ENCODE measurements around the gene SARDH. TPM values are rescaled to one million over a fixed set of nuclear protein-coding genes. Genes with fewer than 3 reads are reported as not detected.

SARDH gene
- total and polyA plus RNA-seq, 2 of the 13 experiments (the other 11 are each of a cell fraction or from before 2014, with no cell fraction given), result 11.6 to 34.9 TPM

GRCh38 chr9:133759146-133759900, 21.2 kb upstream of the SARDH start:
- H3K4me2 ChIP-seq (ENCODE audit: low read depth, low read length), result no peak overlapping the region
- no peaks in the 10 kb centered on the region for H4K20me1 ChIP-seq (ENCODE audit: insufficient read depth, low read length)
- in situ Hi-C loops (cut with HindIII; ENCODE audit: extremely low pct_ligation_motif_present, low pct_unique_long_range_greater_than_20kb) (no loop called here), intact Hi-C loops (cut with micrococcal nuclease; ENCODE audit: unreplicated experiment) (no loop called here)
- no TSS peak for BruUV-seq (replicated peaks)
- DNase-seq (ENCODE audit: low spot score), result no peak
- 87% methylated on average over 32 of the region's 32 CpGs for WGBS (ENCODE audit: low lambda C conversion rate)
- no peak overlapping the region for H3K27ac ChIP-seq (ENCODE audit: extremely low read length, insufficient read depth, low read length)
- H3K9me3 ChIP-seq (ENCODE audit: low read length), result no peaks in the 10 kb centered on the region
- no peaks in the 10 kb centered on the region for H3K79me2 ChIP-seq (ENCODE audit: insufficient read depth, low read length)
- H3K4me1 ChIP-seq (ENCODE audit: insufficient read depth, low read length), result peaks cover 24% of the 10 kb centered on the region
- no peak for FAIRE-seq
- no peak overlapping the region for H2AFZ ChIP-seq (ENCODE audit: low read length)
- ChIA-PET CTCF (ENCODE audit: low intra/inter-chr PET ratio, low total read pairs) (no interaction called here), POLR2A (interaction anchor here (0.8 to 2.4 kb wide), 2 partner anchors 10 to 20 kb away, joined by 3 to 9 read pairs; partner anchors contain the start of gene SARDH)
- H3K4me3 ChIP-seq (replicated peaks in 1 of 3; ENCODE audit: insufficient read depth in 1 of 3, low read depth in 2 of 3, low read length in 3 of 3), result no peak overlapping the region
- peaks cover 0 to 18% of the 10 kb centered on the region in 2 experiments for H3K36me3 ChIP-seq (replicated peaks in 1 of 2; ENCODE audit: control insufficient read depth in 1 of 2, insufficient read depth in 2 of 2, low read length in 2 of 2)
- no peak overlapping the region for H3K9ac ChIP-seq (ENCODE audit: insufficient read depth, low read depth, low read length)
- no peaks in the 10 kb centered on the region for H3K27me3 ChIP-seq (ENCODE audit: control insufficient read depth in 1 of 2, insufficient read depth in 2 of 2, low read length in 2 of 2)
- TF ChIP-seq AGO2 (optimal IDR thresholded peaks at IDR 0.05; ENCODE audit: low read depth, low read length) (peak; percentile 4), ZNF850 (CRISPR knock-in tag; conservative IDR thresholded peaks at IDR 0.05) (no peak), RBM22 (optimal IDR thresholded peaks at IDR 0.05; ENCODE audit: low read length) (peak; percentile 67)
- ATAC-seq, result no peak

GRCh38 chr9:133758228-133758627, 20.1 kb upstream of the SARDH start:
- ATAC-seq (no peak), DNase-seq (ENCODE audit: low spot score) (no peak), FAIRE-seq (no peak)
- intact Hi-C loops (cut with micrococcal nuclease; ENCODE audit: unreplicated experiment), result no loop called here
- H3K4me3 ChIP-seq (replicated peaks in 1 of 3; ENCODE audit: insufficient read depth in 1 of 3, low read depth in 2 of 3, low read length in 3 of 3), result no peak overlapping the region
- no peak overlapping the region for H3K4me2 ChIP-seq (ENCODE audit: low read depth, low read length)
- 0 out of 5 replicates have a peak, but pooled peaks cover 0 to 8% of the 10 kb centered on the region in 2 experiments for H3K36me3 ChIP-seq (replicated peaks in 1 of 2; ENCODE audit: control insufficient read depth in 1 of 2, insufficient read depth in 2 of 2, low read length in 2 of 2)
- no peaks in the 10 kb centered on the region for H3K27me3 ChIP-seq (ENCODE audit: control insufficient read depth in 1 of 2, insufficient read depth in 2 of 2, low read length in 2 of 2)
- ChIA-PET CTCF (ENCODE audit: low intra/inter-chr PET ratio, low total read pairs) (no interaction called here), POLR2A (interaction anchor here (1.9 kb wide), 1 partner anchor 20 kb away, joined by 5 read pairs; the partner anchor contains the start of gene SARDH)
- no peak overlapping the region for H2AFZ ChIP-seq (ENCODE audit: low read length)
- 88% methylated on average over 7 of the region's 7 CpGs for WGBS (ENCODE audit: low lambda C conversion rate)
- no TSS peak for BruUV-seq (replicated peaks)
- H3K4me1 ChIP-seq (ENCODE audit: insufficient read depth, low read length), result peaks cover 35% of the 10 kb centered on the region
- in situ Hi-C loops (cut with HindIII; ENCODE audit: extremely low pct_ligation_motif_present, low pct_unique_long_range_greater_than_20kb), result no loop called here
- H3K9me3 ChIP-seq (ENCODE audit: low read length), result no peaks in the 10 kb centered on the region
- no peaks in the 10 kb centered on the region for H3K79me2 ChIP-seq (ENCODE audit: insufficient read depth, low read length)
- peak overlapping the region; percentile 26 for H3K27ac ChIP-seq (ENCODE audit: extremely low read length, insufficient read depth, low read length)
- H4K20me1 ChIP-seq (ENCODE audit: insufficient read depth, low read length), result no peaks in the 10 kb centered on the region
- H3K9ac ChIP-seq (ENCODE audit: insufficient read depth, low read depth, low read length), result no peak overlapping the region
- no peak for TF ChIP-seq ZMAT3 (CRISPR knock-in tag; conservative IDR thresholded peaks at IDR 0.05)
- no peak for TF ChIP-seq ZNF615 (CRISPR knock-in tag; IDR thresholded peaks at IDR 0.05; ENCODE audit: borderline replicate concordance)
- TF ChIP-seq, protein P1, sequence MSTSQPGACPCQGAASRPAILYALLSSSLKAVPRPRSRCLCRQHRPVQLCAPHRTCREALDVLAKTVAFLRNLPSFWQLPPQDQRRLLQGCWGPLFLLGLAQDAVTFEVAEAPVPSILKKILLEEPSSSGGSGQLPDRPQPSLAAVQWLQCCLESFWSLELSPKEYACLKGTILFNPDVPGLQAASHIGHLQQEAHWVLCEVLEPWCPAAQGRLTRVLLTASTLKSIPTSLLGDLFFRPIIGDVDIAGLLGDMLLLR (CRISPR knock-in tag; IDR thresholded peaks at IDR 0.05), result no peak
- no peak for TF ChIP-seq ZNF572 (CRISPR knock-in tag; IDR thresholded peaks at IDR 0.05)
- TF ChIP-seq ZNF33B (CRISPR knock-in tag; IDR thresholded peaks at IDR 0.05), result no peak
- TF ChIP-seq SIX4 (CRISPR knock-in tag; IDR thresholded peaks at IDR 0.05), result no peak
- no peak for TF ChIP-seq MLLT10 (CRISPR knock-in tag; IDR thresholded peaks at IDR 0.05)
- no peak for TF ChIP-seq MXD4 (CRISPR knock-in tag; IDR thresholded peaks at IDR 0.05)
- TF ChIP-seq, protein P2, sequence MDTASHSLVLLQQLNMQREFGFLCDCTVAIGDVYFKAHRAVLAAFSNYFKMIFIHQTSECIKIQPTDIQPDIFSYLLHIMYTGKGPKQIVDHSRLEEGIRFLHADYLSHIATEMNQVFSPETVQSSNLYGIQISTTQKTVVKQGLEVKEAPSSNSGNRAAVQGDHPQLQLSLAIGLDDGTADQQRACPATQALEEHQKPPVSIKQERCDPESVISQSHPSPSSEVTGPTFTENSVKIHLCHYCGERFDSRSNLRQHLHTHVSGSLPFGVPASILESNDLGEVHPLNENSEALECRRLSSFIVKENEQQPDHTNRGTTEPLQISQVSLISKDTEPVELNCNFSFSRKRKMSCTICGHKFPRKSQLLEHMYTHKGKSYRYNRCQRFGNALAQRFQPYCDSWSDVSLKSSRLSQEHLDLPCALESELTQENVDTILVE (CRISPR knock-in tag; IDR thresholded peaks at IDR 0.05), result no peak
